Stimulated activated CD4-positive, alpha-beta T cell treated with anti-CD3 and anti-CD28 coated beads, TNF-alpha, amount 100 ng/mL, for 24 hours (primary cell): ENCODE results near the gene INTS1.
"Not testable (repeated sequence)": the region's sequence is repeated elsewhere in the genome, so short reads cannot be mapped to it uniquely, and the experiment has no call there.

Experiments
- DNase-seq, 3 experiments: peaks; one replicate each; pipeline ENCODE4 v3.0.0-alpha.2; 2020; ENCODE audit warnings: low read depth in 3 of 3

The INTS1 gene

GRCh38 chr7:1460821-1461645 lies 43.2 kb downstream of the INTS1 start:
- no peak for DNase-seq

GRCh38 chr7:1459920-1460820 lies 44.0 kb downstream of the INTS1 start:
- DNase-seq, result no peak

GRCh38 chr7:1459512-1459892 lies 44.7 kb downstream of the INTS1 start:
- DNase-seq, result peak; percentile 92 to 98 (median 93)

- DNase-seq, result peak in 1 of 3 experiments; percentile 24
Observed at GRCh38 chr7:1458683-1459511, 45.3 kb downstream of the INTS1 start, which contains the start of gene MICALL2. Gene MICALL2, minus strand, starts transcription at chr7:1459470. Its CDS starts 144 bp downstream, at chr7:1459326.

GRCh38 chr7:1457949-1458682 lies 46.1 kb downstream of the INTS1 start:
- DNase-seq, result no peak

- DNase-seq, result no peak
Observed at GRCh38 chr7:1457059-1457948, 46.9 kb downstream of the INTS1 start.

GRCh38 chr7:1455955-1456354 lies 48.2 kb downstream of the INTS1 start:
- DNase-seq, result no peak

GRCh38 chr7:1455241-1455939 lies 48.8 kb downstream of the INTS1 start:
- no peak for DNase-seq

- no peak for DNase-seq
Observed at GRCh38 chr7:1454542-1454941, 49.6 kb downstream of the INTS1 start.

- no peak for DNase-seq
Observed at GRCh38 chr7:1452205-1452604, 52.0 kb downstream of the INTS1 start.

GRCh38 chr7:1450987-1451386 lies 53.2 kb downstream of the INTS1 start:
- no peak for DNase-seq

- no peak for DNase-seq
Observed at GRCh38 chr7:1450431-1450830, 53.8 kb downstream of the INTS1 start.

GRCh38 chr7:1449951-1450350 lies 54.2 kb downstream of the INTS1 start:
- DNase-seq, result no peak

GRCh38 chr7:1449501-1449900 lies 54.7 kb downstream of the INTS1 start:
- no peak for DNase-seq

- no peak for DNase-seq
Observed at GRCh38 chr7:1448958-1449357, 55.2 kb downstream of the INTS1 start.

- no peak for DNase-seq
Observed at GRCh38 chr7:1447551-1448244, 56.5 kb downstream of the INTS1 start.

- no peak for DNase-seq
Observed at GRCh38 chr7:1447112-1447511, 57.1 kb downstream of the INTS1 start.

- no peak for DNase-seq
Observed at GRCh38 chr7:1446620-1447032, 57.6 kb downstream of the INTS1 start.

GRCh38 chr7:1446026-1446425 lies 58.2 kb downstream of the INTS1 start:
- DNase-seq, result not testable (repeated sequence)
